ENCODE measurements around the gene SGCE.

Gene SGCE

DNA sequence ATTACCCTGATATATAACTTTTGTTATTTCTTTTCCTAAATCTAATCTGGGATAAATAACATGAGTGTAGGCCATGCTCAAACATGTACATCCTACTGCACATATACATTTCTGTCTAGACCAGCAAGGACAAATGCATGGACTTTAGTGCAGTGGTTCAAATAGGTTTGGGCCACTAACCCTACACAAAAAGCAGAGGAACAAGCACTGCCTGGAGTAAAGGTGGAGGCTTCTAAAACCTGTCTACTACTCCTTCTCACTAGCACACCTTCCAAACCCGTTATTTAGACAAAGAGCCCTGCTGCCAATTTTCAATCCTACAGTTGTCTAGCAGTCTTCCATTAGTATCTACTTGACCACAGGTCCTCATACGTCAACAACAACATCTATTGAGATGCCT, 34.8 kb downstream of the SGCE start:
- no peak for DNase-seq (ENCODE audit: low read depth in 3 of 3)

DNA sequence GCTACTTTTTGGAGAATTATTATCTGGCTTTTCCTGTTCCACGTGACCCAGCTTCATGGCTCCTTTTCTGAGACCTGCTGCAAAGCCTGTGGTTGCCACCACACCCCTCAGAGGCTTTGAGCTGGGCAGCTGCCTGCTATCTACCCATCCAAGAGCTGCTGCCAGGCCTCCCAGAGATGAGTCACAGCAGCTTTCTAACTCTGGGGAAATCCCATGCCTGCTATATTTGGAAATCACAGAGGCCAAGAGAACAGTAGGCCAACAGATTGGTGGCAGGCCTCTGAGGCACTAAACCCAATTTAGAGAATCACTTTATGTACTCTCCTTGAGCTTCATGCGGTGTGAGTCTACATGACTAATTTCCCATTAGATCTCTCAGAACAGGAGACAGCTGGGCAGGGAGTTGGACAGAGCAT, 35.2 kb downstream of the SGCE start:
- peak; percentile 25 to 48 (median 30) for DNase-seq (ENCODE audit: low read depth in 3 of 3)

DNA sequence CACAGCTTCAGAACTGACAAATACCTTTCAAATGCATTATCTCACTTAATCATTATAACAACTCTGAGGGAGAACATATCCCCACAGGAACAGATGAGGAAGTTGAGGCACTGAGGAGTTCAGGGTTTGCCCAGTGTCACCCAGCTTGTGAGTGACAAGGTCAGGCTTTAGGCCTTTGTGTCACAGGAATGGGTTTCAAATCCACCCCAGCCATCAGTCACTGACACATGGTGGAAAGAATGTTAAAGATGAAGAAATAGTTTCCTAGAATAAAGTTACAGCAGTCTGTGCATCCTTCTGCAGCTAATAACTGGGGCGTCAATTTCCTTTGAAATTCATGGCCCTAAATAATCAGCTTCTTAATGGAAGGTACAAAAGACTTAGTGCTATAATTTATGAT, 37.8 kb downstream of the SGCE start:
- DNase-seq (ENCODE audit: low read depth in 3 of 3), result no peak

DNA sequence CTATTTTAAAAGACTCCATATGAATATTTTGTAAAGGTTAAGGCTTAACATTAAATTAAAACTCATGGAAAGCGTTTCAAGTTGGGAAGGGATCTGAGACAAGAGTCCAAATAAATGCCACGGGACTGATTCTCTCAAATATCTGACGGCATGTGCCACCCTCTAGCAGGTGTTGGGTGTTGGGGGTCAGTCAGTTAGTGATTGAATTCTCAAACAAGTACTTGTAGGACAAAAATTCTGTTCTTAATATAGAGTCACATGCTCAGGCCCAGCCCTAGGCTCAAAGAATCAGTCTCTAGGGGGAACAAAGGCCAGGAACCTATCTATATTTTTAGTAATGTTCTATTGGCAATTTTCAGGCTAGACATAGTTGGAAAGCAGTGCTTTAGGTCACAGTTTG, 39.1 kb downstream of the SGCE start:
- DNase-seq (ENCODE audit: low read depth in 3 of 3), result no peak

DNA sequence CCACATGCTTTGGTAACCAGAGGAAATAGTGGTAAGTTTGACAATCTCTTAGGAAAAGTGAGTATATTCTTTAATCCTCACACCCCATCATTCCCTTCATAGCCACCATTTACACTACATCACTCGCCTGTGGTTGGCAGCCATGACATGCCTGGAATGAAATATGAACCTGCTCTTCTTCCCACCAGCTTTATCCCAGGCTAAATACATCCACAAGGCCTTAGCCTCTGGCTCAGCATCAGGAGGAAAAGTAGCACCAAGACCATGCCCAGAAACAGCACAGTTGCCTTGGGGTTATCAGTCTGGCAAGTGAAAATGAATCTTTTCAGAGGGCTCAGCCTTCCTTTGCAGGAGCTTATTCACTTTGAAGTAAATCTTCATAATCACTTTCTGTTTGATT, 40.3 kb downstream of the SGCE start:
- DNase-seq (ENCODE audit: low read depth in 3 of 3), result no peak

DNA sequence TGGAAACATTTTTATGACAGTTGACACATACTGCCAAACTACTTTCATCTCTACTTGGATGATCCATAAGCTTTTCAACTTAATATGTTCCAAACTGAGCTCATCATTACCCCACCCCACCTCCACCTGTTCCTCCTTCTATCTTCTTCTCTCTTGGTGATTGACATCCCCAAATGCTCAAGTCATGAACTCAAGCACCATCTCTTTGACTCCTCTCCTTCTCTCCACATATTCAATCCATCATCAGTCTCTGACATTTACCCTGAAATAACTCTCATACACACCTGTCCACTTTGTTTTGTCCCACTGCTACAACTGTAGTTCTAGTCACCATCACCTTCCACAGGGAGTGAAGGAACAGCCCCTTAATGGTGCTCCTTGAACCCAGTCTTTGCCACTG, 43.3 kb downstream of the SGCE start:
- DNase-seq (ENCODE audit: low read depth in 3 of 3), result no peak

DNA sequence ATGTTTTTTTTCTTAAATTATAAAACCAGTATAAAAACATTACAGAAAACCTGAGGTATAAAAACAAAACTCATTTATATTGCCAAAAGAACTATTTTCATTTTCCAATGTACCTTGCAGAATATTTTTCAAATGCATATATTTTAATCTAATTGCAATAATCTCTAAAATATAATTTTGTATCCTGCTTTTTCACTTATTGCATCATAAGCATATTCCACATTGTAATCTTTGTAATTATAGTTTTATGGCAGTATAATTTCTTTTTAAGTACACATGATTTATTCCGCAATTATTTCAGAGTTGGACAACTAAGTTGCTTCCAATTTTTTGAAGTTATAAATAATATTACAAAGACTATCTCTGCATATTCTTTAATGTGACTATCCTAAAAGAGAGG, 43.7 kb downstream of the SGCE start:
- DNase-seq (ENCODE audit: low read depth in 3 of 3), result no peak

DNA sequence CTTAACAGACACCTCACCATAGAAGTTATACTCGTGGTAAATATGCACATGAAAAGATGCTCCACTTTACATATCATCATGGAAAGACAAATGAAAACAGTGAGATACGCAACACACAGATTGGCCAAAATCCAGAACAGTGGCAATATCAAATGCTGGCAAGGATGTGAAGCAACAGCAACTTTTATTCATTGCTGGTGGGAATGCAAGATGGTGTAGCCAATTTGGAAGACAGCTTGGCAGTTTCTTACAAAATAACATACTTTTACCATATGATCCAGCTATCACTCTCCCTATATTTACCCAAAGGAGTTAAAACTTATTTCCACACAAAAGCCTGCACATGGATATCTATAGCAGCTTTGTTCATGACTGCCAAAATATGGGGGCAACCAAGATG, 46.4 kb downstream of the SGCE start:
- no peak for DNase-seq (ENCODE audit: low read depth in 3 of 3)

DNA sequence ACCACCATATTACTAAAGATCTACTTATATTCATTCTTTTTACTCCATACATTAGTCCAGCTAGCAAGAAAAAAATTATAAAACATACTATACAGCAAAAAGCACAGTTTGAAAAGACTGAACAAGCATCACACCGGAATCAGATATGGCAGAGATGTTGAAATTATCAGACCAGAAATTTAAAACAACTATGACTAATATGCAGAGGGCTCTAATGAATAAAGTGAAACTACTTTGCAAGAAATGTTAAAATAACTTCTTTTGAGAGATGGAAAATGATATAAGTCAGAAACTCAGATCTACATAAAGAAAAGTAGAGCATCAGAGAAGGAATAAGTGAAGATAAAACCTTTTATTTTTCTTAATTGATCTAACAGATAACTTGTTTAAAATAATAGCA, 50.9 kb downstream of the SGCE start:
- no peak for DNase-seq (ENCODE audit: low read depth in 3 of 3)

DNA sequence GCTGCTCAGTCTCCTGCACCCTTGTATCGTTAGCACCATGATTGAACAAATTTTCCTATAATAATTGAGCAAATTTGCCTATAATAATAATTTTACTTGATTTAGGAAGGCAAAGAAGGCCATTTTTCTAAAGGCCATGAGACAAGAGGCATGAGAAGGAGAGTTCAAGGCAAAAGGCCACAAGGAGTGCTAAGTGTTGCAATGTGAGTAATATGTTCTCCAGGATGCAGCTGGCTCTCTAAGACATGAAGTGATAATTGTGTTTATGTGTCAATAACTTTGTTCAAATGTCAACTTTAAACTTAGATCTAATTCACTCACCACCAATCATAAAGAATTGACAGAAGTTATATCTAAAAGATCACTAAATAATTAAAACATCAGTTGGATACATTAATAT, 53.8 kb downstream of the SGCE start:
- no peak for DNase-seq (ENCODE audit: low read depth in 3 of 3)

DNA sequence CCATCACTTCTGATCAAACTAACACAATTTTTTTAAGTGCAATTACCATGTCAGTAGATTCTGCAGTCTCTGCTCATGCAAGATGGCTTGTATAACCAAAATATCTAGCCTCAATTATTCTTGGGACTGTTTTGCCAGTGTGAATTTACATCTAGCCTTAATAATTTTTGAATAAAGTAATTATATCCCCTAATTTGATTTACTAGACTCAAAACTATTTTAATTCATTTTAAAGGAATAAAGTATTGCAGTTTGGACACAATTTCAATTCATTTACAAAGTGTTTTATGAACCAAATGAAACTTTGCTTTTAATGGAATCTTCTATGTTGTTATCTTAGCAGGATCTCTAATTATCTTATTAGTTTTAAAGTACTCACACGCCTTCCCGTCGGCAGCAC, 55.7 kb downstream of the SGCE start:
- no peak for DNase-seq (ENCODE audit: low read depth in 3 of 3)

DNA sequence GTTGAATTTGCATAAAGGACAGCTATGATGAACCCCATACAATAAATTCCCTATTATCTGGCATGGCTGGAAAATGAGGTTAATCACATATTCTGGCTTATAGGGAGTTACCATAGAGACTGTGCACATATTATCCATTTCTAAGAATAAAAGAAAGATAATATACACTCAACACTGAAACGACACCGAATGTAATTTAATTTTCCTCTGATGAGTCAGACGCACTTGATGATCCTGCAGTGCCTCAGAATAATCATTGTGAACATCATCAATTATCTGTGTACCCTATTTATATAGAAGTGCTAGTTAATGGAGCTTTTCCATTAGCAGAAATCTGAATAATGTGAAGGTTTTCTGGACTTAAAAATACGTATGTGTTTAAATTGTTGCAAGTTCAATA, 60.2 kb downstream of the SGCE start:
- DNase-seq (ENCODE audit: low read depth in 3 of 3), result no peak

DNA sequence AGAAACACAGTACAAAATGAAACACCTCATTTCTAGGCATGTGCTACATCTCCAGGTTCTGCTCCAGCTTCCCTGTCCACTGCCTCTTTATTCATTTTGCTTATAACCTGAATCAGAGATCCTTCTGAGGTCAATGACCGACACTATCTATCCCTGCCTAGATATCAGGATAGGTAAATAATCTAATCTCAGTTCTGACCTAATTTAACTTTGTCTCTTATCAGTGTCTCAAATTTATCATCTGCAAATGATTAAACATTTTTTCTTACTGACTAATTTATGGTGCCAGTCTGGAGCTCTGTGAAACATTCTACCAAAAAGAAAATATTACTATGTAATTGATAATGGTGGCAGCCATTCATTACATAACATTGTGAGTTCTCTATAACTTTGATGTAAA, 61.1 kb downstream of the SGCE start:
- DNase-seq (ENCODE audit: low read depth in 3 of 3), result no peak

DNA sequence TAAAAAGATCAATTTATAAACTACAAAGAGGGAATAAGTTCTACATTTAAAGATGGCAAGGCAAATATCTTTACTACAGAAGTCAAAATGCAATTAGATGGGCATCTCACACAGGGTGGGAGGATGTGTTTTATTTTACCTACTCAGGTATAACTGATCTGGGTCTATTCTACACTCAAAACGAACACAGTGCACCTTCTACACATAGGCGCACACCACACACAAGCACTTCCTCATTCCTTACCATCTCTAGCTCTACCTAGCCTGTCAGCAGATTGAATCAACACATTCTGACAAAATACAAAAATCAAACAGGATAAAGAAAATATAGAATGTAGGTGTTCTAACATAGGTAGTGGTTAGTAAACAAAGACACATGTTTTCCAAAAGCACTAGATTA, 64.8 kb downstream of the SGCE start:
- DNase-seq (ENCODE audit: low read depth in 3 of 3), result no peak

DNA sequence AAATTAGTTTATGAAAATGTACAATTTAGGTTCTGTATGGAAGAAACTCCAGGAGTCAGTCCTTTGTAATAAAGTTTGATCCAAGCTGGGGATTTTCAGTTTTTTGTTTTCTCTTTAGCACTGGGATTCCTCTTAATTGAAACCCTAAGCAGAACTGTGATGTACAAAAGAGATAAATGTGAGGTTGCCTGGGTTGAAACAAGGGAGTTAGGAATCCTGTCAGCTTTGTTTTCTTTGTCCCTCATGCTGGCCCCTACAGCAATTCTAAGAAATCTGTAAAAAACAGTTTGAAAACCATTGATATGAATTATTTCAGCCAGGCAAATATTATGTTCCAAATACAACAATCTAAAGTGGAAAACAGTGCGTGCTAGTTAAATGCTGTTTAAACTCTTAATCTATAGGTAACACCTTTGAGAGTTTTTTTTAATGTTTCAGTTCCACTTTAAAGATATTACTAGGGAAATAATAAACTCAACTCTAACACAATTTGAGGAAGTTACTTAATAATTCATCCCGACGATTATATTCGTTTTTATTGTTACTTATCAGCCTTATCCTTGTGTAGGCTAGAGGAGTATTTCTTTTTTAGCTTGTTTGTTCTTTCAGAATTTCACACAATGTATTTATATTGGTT, 65.3 kb downstream of the SGCE start:
- DNase-seq (ENCODE audit: low read depth in 3 of 3), result no peak

DNA sequence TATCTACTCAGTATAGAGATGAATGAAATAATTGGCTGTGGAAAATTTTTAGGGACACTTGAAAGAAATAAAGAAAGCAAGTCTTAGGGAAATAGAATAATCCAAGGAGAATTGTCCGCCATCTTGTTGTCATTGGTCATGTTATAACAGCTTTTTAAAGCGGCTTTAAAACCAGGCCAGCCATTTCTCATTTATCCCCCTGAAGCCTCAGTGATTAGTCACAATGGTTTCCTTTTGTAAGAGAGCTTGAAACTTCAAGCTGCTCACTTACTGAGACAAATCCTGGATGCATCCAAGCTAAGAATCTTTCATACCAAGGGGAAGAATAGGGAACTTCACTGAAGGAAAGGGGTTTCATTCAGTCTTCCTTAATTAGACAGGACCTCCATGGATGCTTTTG, 67.9 kb downstream of the SGCE start:
- no peak for DNase-seq (ENCODE audit: low read depth in 3 of 3)

DNA sequence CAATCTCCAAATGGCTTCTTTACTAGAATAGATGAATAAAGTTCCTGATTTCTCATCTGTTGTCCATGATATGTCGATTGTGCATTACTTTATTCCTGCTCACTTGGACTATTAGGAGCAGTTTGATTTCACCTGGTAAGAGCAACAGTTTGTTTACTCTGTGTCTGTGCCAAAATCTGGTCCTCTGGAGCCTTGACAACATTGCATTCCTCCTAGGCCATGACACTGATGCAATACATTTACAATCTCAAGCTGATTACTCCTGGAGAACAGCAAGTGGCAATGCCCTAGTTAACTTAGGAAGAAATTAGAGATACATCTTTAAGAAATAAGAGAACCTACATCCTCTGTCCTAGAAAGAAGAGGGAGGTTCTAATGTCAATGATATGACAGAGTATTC, 71.8 kb downstream of the SGCE start:
- no peak for DNase-seq (ENCODE audit: low read depth in 3 of 3)

DNA sequence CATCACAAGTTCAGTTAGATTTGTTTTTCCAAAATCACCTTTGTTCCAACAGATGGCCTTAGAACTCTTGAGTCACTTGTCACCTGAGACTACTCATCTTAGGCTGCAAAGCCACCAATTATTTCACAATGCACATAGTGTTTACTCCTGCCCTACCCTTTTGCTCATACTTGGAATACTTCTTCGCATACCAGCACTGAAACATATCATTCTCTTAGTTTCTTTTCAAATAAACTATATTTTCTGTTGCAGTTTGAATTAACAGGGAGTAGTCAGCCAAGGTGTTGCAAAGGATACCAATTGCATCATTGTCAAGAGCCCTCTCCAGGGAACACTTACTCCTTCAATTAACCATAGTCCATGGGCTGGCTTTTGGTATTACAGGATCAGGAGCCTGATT, 75.3 kb downstream of the SGCE start:
- no peak for DNase-seq (ENCODE audit: low read depth in 3 of 3)

DNA sequence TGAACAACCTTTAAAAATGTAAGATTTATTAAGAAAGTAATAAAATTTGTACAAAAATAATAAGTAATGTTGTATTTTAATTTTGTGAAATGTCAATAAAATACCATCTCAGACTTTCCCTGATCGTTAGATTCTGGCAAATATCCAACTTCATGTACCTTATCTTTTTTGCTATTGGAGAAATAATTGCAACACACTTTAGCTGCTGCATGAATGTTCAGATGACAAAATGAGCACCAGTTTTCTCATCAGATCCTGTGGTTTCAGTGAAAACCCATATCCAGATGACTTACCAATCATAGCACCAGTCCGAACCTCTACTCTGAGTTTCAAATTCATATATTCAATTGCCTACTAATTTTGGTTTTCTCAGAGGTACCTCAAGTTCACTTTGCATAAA, 76.5 kb downstream of the SGCE start:
- DNase-seq (ENCODE audit: low read depth in 3 of 3), result no peak

DNA sequence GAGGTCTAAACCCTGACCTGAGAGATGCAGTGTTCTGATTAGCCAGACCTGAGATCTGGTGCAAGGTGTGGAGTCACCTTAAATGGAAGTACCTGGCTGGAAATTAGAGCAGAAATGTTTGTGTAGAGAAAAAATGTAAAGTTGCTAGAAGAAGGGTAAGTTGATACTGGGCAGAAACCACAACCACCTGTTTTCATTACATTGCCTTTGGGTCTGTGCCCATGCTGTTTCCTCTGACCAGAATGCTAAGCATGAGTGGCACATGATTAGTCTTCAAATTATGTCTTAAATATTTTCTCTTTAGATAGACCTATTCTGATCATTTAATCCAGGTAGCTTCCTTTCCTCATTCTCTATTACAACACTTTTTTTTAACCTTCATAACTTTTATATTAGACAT, 77.3 kb downstream of the SGCE start:
- DNase-seq (ENCODE audit: low read depth in 3 of 3), result no peak

DNA sequence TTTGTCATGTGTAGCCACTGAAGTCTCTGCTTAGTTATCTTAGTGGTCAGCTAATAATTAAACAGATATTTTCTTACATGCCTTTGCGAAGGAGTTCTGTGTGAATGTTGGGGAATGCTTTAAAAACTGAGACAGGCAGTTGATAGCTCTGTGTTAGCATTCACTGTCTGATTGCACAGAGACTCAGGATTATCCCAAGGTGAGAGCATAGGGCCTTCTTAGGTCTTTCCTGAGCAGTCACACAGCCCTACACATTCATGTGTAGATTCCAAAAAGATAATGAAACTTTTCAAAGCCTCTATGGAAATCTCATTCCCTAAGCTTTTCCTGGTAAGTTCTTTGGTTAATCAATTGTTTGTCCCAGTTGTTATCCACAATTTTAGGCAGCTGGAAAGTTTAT, 78.6 kb downstream of the SGCE start:
- no peak for DNase-seq (ENCODE audit: low read depth in 3 of 3)

DNA sequence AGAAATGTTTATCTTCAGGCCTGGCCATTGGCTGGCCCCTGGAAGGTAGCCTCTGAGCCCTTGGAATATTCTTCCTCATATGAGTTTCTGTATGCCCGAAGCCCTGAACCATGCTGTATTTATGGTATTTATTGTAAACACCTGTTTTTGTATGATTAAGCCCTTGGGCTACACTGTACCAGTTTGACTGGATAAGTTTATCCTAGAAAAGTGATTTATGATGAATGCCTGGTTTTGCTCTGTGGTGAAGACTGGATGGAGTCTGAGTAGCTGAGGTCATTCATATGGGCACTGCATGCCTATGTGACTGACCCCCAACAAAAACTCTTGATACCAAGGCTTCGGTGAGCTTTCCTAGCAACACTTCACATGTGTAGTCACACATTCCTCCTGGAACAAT, 79.6 kb downstream of the SGCE start:
- DNase-seq (ENCODE audit: low read depth in 3 of 3), result no peak

DNA sequence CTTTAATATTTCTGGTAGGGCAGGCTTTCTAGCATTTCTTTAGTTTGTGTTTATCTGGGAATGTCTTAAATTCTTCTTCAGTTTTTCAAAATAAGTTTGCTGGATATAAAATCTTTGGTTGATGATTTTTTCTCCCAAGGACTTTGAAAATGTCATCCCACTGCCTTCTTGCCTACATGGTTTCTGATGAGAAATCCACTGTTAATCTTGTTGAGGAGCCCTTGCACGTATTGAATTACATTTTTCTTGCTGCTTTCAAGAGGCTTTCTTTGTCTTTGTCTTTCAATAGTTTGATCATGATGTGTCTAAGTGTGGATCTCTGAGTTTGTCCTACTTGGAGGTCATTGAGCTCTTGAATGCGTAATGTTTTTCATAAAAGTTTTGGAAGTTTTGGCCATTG, 80.3 kb downstream of the SGCE start:
- DNase-seq (ENCODE audit: low read depth in 3 of 3), result no peak

DNA sequence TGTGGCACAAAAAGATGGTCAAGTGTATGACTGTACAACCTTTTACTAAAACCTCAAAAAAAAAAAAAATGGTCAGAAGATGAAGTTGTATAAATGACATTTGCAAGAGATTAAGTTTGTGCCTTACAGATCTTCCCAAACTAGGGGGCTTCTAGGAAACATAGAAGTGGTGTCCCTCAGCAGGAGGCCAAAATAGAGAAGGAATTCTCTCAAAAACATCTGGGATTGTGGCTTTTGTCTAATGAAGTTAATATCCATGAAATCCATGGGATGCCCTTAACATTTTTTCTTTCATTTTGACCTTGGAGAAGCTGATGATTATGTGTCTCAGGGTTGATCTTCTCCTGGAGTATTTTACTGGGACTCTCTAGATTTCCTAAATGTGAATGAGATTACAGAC, 84.1 kb downstream of the SGCE start:
- DNase-seq (ENCODE audit: low read depth in 3 of 3), result no peak

DNA sequence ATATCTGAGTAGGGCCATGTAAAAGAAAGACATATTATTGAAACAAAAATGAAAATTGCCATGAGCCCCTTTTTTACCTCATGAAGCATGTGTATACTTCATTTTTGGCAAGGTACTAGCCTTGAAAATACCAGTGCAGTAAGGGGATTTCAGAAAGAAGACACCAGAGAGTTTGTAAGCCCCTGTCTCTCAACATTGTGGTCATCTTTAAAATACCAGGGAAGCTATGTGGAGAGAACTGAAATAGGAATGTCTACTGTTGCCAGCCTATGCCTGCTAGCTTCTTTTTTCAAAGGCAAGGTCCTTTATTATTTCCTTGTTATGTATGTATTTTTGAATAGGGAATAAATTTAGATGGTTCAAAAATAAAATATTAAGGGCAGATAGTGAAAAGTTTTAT, 88.5 kb downstream of the SGCE start:
- DNase-seq (ENCODE audit: low read depth in 3 of 3), result no peak
